Measurements from ENCODE around the gene ANK2.
"Not testable (repeated sequence)": the region's sequence is repeated elsewhere in the genome, so short reads cannot be mapped to it uniquely, and the experiment has no call there.

Gene ANK2

DNA sequence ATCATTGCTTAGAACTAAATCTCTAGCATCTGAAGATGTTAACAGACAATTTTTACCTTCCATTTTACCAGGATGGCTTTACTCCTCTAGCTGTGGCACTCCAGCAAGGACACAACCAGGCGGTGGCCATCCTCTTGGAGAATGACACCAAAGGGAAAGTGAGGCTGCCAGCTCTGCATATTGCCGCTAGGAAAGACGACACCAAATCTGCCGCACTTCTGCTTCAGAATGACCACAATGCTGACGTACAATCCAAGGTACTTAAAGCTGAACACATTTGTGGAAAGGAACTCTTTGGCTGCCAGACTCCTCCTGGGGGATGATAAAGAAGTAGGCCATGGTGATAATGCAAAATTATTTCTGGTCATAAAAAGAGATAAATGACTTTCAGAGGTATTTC, 187.5 kb downstream of the ANK2 start:
- no peak overlapping the region for H3K4me3 ChIP-seq (ENCODE audit: low read depth, low read length)
- no peak for TF ChIP-seq CTCF (IDR thresholded peaks at IDR 0.05; ENCODE audit: borderline replicate concordance, insufficient read depth, low read depth, low read length)

- H3K4me3 ChIP-seq (ENCODE audit: low read depth, low read length), result no peak overlapping the region
- no peak for TF ChIP-seq CTCF (IDR thresholded peaks at IDR 0.05; ENCODE audit: borderline replicate concordance, insufficient read depth, low read depth, low read length)
These were observed 193.9 kb downstream of the ANK2 start for GRCh38 chr4:113243312-113243711.

- H3K4me3 ChIP-seq (ENCODE audit: low read depth, low read length), result not testable (repeated sequence)
These were observed 195.3 kb downstream of the ANK2 start for GRCh38 chr4:113244747-113245146.

DNA sequence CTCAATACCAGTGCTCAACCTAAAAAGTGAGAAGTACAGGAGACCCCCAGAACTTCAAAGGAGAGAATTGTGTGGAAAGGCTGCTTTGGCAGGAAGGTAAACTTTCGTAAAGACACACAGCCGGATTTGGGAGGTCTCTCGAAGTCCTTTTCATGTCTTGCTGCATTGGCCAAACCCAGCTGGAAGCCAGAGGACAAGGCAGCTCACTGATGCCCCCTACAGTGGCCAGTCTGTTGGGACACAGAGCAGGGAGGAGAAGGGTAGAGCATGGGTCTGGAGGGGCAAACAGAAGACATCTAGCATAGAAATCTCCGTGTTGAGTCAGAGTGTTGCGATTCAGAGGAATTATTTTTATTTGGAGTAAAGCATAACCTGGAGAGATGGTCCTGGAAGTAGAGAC, 198.9 kb downstream of the ANK2 start:
- no peak overlapping the region for H3K4me3 ChIP-seq (ENCODE audit: low read depth, low read length)
- peak; percentile 16; the same call in 1 of the 2 replicates for TF ChIP-seq CTCF (IDR thresholded peaks at IDR 0.05; ENCODE audit: borderline replicate concordance, insufficient read depth, low read depth, low read length)

GRCh38 chr4:113255628-113256027, 206.2 kb downstream of the ANK2 start:
- H3K4me3 ChIP-seq (ENCODE audit: low read depth, low read length), result no peak overlapping the region
- TF ChIP-seq CTCF (IDR thresholded peaks at IDR 0.05; ENCODE audit: borderline replicate concordance, insufficient read depth, low read depth, low read length), result no peak

DNA sequence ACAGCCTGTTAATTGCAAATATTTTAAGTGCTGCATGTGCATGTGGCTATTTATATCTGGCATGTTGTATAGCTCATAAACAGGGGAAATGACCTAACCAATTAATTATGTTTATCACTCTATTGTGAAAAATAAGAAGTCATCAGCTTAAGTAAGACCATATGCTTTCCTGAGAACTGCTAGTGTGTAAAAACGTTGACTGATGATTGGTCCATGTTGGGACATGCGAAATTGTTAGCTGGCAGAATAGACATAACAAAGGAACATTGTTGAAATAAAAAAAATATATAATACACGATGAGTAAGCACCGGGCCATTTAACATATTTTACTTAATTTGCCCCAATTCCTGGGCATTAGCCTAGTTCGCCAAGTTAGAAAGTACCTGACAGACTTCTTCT, 207.5 kb downstream of the ANK2 start:
- no peak for TF ChIP-seq CTCF (IDR thresholded peaks at IDR 0.05; ENCODE audit: borderline replicate concordance, insufficient read depth, low read depth, low read length)
- H3K4me3 ChIP-seq (ENCODE audit: low read depth, low read length), result no peak overlapping the region

DNA sequence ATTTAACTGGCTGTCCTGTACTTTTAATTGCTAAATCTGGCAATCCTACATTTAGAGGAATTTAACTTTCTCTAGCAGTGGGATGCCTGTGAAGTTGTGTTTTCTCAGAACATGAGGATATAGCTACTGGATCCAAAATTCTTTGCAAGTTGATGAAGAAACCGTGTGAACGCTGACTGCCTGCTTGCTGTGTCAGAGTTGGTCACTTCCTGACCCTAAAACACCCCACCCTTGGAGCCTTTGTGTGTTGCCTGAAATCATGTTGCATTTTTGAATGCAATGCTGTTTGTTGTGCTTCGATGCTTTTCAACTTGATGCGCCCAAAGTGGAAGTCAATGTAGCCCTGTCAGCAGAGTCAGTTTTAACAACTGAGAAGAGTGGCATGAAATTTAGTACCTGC, 211.2 kb downstream of the ANK2 start:
- no peak for TF ChIP-seq CTCF (IDR thresholded peaks at IDR 0.05; ENCODE audit: borderline replicate concordance, insufficient read depth, low read depth, low read length)

GRCh38 chr4:113263274-113263673, 213.8 kb downstream of the ANK2 start:
- H3K4me3 ChIP-seq (ENCODE audit: low read depth, low read length), result no peak overlapping the region
- TF ChIP-seq CTCF (IDR thresholded peaks at IDR 0.05; ENCODE audit: borderline replicate concordance, insufficient read depth, low read depth, low read length), result no peak

More for the DNA sequence above, 211.2 kb downstream of the ANK2 start:
- no peak overlapping the region for H3K4me3 ChIP-seq (ENCODE audit: low read depth, low read length)
